GM21717 (cell line): ENCODE results near the gene TLK2.

Source experiments
- ATAC-seq: cut with Tn5 transposase; IDR thresholded peaks from one replicate; pipeline ENCODE4 v1.9.1; 2021; ENCODE audit warnings: mild to moderate bottlenecking, moderate library complexity; ENCODE audit not compliant: unreplicated experiment

Gene TLK2

DNA sequence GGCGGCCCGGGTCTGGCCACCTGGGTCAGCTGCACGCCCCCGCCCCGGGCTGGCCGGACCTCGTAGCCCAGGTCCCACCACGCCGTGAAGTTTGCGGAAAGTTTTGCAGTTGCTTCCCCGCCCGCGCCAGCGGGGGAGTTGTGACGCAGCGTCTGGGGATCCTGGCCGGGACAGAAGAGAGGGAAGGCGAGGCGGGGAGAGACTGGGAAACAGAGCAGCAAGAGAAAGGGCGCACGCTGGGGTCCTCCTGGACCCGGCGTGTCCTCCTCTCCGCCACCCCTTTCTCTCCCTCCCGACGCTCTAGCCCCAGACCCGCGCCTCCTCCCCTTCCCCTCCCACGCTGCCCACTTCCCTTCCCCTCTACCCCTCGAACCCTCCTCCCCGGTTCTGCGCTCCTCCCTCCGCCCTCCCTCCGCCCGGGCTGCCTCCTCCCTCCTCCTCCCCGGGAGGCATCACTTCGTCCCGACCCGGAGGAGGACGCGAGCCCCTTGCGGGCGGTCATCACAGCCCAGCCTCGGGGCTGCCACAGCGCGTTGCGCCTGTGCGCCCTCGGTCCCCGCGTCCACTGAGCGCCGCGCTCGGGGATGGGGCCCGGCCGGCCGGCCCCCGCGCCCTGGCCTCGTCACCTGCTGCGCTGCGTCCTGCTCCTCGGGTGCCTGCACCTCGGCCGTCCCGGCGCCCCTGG is 148.7 kb downstream of the TLK2 start, which contains the start of gene MRC2:
Gene MRC2 (plus strand): TSS at position 452 of the 685 bp plus-strand sequence. CDS start 133 bp downstream, at position 585.
- ATAC-seq, result no peak

DNA sequence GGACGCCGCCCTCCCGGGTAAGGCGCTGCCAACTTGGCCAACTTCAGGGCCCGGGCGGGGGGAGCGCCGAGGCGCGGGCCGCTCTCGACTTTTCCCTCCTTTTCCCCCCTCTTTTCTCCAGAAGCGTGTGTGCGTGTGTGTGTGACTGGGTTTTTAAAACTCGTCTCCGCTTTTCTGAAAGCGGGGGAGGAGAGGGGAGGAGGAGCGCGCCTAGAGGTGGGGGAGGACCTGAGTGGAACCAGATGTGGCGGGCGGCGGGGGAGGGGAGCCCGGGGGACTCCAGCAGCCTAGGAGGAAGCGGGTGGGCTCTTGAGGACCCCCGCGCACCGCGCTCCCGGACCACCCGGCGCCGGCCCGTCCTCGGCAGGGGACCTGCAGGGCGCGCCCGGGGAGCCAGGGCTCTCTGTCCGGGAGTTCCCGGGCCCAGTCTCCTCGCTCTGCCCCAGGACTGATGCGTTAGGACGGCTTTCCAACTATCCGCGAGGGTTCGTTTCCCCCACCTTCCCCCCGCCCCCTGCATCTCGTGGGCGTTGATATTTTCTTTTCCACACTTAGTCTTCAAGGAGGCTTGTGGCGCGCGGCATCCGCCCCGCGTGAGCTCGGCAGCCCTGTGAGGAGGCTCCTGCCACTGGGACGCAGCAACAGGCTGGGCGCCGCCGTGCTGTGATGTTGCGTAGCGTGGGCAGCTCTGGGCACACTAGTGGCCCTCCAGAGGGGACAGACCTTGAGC is 149.4 kb downstream of the TLK2 start:
- no peak for ATAC-seq

DNA sequence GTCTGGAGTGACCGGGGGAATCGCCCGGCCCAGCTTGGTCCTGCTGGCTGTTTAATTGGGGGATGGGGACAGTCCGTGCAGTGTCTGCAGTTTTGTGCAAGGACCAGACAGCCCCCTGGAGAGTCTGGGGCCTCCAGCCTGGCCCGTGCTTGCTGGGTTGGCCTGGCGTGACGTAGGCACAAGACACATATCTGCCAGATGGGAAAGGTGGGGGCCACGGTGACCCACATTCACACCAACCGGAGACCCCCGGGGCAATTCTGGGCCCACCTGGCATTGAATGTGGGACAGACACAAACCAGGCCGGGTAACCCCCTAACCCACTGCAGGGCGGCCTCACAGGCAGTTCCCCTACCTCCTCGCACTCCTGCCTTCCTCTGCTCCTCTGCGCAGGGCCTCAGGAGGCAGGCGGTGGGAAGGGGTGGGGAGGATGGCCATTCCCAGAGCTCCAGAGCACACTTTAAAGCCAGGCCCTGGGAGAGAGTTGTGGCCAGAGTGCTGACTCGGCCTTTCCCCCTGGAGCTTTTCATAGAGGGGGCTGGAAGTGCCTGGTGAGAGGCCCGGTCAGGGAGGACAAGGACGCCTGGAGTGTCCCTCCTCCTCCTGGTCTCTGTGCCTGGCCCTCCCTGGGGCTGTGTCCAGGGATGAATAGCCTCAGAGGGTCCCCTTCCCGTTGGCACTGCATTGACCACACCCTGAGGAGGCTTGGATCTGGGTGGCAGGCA is 150.4 kb downstream of the TLK2 start:
- ATAC-seq, result no peak

DNA sequence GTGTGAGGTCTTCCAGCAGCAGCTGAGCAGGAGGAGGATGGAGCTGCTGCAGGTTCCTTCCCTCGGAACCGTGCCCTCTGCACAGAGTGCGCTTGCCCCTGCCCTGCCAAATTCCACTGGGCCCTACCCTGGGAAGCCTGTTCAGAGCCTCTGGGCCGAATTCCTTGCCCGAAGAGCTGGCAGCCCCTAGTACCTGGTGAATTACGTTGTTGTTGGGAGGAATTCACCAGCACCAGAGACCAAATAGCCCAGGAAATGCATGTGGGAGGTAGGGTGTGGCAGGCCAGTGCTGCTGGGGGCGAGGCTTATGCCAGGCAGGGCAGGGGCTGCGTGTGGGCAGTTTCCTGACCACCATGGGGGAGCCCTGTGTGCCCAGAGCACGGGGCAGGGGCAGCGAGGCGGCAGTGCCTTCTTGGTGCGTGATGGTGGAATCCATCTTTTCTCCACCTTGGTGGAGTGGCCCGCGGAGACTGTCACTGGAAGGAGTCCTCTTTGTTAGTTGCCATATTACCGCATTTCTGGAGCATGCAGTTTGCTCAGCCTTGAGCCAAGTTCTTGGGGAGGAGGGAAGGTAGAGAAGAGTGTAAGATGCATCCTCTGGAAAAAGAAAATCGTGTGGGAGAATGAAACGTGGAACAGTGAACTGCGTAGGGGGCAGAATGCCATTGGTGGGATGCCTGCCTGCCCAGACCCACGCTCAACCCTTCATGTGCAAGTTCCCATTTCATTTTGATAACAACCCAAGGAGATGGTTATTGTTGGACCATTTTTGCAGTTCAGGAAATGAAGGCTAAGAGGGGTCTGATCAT is 151.1 kb downstream of the TLK2 start:
- ATAC-seq, result no peak

DNA sequence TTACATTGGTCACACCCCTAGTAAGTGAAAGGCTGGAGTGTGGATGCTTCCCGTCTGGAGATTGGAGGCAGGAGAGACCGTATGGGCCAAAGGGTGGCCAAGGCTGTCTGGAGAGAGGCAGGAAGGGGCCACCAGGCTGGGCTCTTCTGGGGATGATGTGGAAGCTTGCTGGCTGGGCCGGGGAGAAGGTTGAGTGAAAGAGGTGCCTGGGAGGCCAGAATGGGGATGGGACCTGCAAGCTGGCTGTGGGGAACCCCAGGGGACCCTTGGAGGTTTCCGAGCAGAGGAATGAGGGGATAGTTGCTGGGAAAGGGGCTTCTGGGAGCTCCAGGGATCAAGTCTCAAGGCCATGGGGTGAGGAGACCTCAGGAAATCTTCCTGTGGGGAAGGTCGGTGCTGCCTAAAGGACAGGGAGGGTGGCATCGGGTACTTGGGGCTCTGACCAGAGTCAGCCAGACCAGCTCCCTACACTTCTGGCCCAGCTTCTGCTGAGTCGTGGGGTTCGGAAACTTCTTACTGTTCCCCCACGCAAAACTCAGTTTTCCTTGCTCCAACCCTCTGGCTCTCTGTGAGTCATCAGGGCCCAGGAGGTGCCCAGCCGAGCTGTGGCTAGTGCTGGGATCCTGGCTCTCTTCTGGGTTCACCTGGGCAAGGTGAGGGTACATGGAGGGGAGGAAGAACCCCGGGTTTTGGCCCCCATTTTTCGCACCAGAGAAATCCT is 151.9 kb downstream of the TLK2 start:
- no peak for ATAC-seq

DNA sequence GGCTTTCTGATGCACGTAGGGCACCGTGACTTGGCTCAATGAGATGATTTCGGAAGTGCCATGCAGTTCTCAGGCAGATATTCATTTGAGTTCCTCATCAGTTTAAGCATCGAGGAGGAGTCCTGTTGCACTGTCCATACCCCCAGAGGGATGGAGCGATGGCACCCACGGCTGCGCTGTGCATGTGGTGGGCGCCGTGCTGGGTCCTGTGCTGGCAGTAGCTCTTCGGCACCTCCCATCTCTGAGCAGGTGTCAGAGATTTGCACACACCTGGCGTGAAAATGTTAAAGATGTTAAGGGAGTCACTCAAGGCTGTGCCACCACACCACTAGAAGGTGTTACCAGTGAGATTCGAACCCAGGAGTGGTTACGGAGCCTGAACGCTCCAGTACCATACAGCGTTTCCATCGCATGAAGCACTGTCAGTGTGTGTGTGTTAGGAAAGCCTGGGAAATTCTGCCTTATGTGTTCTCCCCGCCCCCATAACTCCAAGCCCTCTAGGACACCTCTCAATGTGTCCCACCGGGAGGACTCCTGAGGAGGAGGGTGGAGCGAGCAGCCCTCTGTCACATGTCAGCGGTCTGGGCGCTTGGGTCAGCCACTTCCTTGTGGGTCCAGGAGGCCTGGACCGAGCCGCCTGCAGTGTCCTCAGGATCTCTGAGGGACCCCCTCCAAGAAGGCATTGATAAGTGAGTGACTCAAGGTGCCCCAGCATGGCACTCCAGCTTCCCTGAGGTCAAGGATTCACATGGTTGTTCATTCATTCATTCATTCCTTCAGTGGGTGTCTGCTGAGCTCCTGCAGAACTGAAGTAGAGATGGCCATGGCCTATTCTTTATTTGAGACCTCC is 152.7 kb downstream of the TLK2 start:
- ATAC-seq, result no peak

DNA sequence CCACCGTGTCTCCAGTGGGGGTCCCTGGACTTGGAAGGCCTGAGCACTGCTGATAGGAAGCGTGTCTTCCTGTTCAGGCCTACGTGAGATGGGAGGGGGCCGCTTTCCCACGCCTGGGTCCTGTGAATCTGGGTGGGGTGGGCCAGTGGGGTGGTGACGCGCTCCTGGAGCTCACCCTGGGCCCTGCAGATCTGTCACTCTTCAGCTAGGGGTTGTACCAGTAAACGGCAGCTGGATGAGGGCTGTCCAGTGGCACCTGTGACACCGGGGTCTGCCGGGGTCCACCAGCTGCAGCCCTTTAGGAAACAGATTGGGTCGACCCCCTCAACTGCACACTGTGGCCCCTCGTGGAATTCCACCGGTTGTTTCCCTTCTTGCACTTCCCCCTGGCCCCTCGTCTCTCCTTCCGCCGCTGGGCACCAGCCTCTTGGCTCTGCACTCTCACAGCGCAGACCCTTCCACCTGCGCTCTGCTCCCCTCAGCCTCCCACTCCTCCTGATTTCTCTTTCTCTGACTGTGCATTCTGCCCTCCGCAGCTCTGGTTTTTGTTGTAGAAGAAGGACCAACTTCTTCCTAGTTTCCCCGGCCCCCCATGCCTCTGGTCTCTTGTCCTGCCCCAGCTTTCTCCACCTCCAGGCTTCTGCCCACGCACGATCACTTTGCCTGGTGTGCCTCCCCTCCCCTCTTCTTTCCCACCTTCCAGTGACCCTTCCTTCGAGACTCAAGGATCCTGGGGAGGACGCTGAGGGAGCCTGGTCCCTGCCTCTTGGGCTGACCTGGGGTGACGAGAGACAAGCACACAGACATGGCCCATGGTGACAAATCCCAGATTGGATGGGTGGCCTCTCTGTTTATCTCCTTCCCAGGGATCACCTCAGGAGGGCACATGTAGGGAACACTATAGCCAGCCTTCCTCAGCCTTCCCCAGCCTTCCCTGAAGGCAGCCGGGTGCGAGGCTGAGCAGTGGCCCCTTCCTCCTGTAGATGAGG is 153.6 kb downstream of the TLK2 start:
- no peak for ATAC-seq

DNA sequence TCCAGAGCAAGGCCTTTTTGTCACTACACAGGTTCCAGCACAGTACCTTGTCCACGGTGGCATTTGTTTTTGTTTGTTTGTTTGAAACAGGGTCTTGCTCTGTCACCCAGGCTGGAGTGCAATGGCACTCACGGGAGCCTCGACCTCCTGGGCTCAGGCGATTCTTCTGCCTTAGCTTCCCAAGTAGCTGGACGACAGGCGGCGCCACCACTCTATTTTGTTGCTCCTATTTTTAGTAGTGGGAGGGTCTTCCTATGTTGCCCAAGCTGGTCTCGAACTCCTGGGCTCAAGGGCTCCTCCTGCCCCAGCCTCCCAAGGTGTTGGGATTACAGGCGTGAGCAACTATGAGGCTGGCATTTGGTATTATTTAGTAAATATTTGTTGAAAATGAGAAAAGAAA is 159.2 kb downstream of the TLK2 start:
- ATAC-seq, result no peak

DNA sequence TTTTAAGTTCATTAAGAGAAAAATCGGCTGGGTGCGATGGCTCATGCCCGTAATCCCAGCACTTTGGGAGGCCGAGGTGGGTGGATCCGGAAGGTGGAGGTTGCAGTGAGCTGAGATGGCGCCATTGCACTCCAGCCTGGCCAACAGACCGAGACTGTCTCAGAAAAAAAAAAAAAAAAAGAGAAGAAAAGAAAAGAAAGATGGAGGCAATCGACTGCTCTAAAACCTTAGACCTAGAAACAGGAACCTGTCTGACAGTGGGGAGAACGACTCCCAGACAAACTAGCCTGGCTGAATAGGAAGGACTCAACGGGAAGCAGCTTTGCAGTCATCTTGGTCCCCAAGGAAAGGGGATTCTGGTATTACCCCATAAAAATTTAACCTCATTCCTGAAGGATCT is 162.5 kb downstream of the TLK2 start:
- ATAC-seq, result no peak

DNA sequence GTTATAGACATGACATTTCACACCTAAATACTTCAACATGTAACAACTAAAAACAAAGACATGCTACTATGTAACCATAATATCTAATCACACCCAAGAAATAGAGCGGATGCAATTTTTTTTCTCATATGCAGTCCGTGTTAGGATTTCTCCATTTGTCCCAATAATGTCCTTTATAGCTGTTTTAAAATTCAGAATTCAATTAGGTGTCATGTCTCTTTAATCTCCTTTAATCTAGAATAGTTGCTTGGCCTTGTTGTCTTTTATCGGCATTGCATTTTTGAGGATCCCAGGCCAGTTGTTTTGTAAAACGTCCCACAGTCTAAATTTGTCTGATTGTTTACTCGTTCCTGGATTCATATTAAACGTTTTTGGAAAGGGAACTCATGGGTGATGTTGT is 163.3 kb downstream of the TLK2 start:
- no peak for ATAC-seq

DNA sequence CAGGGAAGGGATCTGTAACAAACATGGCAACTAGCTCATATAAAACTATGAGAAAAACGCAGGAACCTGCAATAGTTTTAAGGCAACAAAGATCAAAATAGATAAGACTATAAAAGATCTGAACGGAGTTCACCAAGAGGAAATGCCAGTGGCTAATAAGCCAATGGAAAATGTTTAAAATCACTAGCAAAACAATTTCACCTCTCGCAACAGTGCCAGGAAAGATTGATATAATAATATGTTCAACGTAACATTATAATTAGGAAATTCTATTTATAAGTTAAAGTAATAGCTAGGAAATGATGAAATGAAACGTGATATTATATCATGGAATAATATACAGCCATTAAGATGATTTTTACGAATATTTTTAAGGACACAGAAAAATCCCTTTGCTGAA is 164.9 kb downstream of the TLK2 start:
- ATAC-seq, result no peak

DNA sequence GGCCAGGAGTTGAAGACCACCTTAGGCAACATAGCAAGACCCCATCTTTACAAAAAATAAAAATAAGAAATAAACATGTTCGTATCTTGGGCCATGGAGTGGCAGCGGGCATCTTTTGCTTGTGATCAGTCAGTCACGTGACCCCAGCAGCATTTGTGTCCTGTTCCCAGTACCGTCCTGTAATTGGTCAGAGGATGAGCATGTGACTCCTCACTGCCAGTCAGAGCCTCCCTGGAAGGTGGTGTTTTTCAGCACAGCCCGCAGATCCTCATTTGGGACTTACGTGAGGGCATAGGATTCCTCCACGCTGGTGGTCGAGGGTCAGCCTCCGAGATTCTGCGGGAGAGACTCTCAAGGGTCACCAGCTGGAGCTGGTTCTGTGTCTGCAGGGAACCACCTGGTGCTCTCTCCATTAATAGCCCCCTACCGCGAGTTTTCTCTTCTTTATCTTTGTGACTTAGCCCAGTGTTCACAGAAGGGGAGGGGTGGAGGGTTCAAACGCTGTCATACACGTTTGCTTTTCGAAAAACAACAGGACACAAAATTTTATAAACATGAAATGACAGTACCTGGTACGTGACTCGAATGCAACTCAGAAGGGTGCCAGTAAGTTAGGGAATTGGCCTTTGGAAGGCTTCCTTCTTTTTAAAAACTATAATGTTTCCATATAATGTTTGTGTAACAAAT is 166.0 kb downstream of the TLK2 start:
- ATAC-seq, result no peak

DNA sequence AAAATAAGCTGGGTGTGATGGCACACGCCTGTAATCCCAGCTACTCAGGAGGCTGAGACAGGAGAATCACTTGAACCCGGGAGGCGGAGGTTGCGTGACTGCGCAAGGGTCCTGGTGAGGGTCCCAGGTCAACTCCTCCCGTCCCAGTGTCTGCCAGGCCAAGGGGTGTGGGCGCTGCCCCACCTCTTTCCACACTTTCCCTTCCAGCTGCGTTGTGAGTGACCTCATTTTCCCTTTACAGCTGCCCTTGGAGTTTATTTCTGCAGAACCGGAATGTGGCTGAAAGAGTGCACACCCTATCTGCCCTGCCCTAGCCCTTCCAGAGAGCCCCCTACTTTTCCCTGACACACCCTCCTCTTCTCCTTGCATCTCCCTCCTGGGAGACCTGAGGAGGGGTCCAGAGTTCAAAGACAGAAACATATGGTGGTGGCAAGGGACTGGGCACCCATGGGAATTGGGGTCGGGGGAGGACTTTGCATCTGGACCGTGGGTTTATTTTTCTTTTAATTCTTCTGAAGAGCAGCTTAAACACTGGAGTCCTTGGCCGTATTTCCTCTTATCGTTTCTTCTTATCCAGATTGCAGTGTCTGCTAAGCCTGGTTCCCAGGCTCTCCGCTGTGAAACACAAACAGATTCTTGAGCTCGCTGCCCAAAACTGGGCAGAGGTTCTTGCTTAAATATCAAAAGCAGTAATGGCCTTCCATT is 169.8 kb downstream of the TLK2 start:
- ATAC-seq, result no peak

DNA sequence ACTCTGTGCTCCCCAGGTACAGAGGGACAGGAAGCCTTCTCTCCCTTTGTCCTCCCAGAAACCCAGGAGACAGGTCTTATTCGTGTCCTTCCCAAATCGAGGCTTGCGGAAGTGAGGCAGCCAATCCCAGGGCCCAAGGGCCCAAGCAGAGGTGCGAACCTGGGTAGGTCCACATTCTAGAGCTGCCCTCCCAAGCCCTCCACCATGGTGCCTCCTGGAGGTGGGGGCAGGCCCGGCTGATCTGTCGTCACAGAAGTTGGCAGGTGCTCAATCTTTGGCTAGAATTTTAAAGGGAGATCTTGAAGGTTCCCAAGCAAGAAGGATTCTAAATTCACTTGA is 170.3 kb downstream of the TLK2 start:
- no peak for ATAC-seq

DNA sequence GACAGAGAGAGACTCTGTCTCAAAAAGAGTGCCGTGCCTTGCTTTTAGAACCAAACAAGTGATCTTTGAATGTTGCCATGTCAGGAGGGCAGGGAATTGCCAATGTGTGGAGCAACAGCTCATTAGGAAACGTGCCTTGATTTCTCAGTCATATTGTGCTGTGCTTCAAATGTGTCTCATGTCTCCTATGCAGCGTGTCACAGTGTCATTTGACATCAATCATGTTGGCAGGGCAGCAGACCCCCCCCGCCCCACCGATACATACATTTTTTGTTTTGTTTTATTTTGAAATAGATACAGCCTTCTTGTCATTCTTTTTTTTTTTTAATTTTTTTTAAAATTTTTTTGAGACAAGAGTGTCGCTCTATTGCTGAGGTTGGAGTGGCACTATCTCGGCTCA is 170.9 kb downstream of the TLK2 start:
- ATAC-seq, result no peak

DNA sequence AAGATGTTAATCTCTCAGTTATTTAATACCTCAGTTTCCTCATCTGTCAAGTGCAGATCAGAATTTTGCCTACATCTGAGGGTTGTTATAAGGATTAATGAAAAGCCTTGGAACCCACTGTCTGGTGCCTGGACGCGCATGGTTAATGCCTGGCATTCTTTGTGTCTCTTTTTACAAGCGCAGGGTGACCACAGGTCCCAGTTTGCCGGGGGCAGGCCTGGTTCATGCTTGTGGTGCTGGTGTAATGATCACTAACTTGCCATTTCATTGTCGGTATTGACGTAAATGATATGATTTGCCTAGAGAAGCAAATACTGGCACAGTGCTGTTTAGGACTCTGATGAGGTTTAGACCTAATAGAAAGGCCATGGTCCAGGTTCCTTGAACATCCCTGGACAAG is 172.0 kb downstream of the TLK2 start:
- ATAC-seq, result no peak

DNA sequence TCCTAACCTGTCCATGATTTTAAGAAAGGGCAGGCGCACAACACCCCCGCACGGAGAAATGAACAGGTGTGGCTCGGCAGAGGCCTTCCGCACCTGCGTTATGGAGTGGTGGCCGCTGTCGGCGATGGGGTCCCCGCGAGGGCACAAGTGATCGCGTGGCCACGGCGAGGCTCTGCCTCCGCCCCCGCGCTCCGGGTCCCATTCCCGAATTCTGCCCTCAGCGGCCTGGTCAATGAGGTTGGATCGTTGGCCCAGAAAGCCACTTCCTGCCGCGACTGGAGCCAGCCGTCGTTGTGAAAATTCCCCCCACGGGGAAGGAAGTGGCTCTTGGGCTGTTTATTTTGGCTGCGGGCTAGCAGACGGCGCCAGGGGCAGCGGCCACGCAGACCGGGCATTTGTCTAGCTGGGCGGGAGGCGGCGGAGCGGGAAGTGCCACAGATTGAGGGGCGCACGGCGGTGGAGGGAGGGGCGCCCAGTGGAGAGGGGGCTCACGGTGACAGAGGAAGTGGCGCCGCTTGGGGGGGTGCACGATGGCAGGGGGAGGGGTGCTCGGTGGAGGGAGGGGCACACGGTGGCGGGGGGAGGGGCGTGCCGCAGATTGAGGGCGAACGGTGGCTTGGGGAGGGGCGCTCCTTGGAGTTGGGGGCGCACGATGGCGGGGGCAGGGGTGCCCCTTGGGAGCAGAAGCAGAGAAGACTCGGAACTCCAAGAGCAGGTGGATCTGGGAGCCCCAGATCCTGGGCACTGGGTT is 173.8 kb downstream of the TLK2 start:
- ATAC-seq, result no peak
